ENCODE results near the gene NEURL1.

Gene NEURL1

GRCh38 chr10:103618575-103619423 is 125.3 kb downstream of the NEURL1 start:
- no peak for DNase-seq (ENCODE audit: low read depth, low spot score)
- in situ Hi-C loops (cut with HindIII; ENCODE audit: low sequenced_read_pairs): no loop called here
- TF ChIP-seq CTCF (IDR thresholded peaks at IDR 0.05; ENCODE audit: low read depth, low read length): no peak
- H3K4me3 ChIP-seq (ENCODE audit: low read depth, low read length): no peak overlapping the region

GRCh38 chr10:103619424-103620351 is 126.2 kb downstream of the NEURL1 start:
- no peak for TF ChIP-seq CTCF (IDR thresholded peaks at IDR 0.05; ENCODE audit: low read depth, low read length)
- in situ Hi-C loops (cut with HindIII; ENCODE audit: low sequenced_read_pairs): no loop called here
- H3K4me3 ChIP-seq (ENCODE audit: low read depth, low read length): no peak overlapping the region
- DNase-seq (ENCODE audit: low read depth, low spot score): no peak

- no peak for DNase-seq (ENCODE audit: low read depth, low spot score)
- TF ChIP-seq CTCF (IDR thresholded peaks at IDR 0.05; ENCODE audit: low read depth, low read length): no peak
- no peak overlapping the region for H3K4me3 ChIP-seq (ENCODE audit: low read depth, low read length)
- in situ Hi-C loops (cut with HindIII; ENCODE audit: low sequenced_read_pairs): no loop called here
These were observed 126.8 kb downstream of the NEURL1 start for GRCh38 chr10:103620352-103620740.

- TF ChIP-seq CTCF (IDR thresholded peaks at IDR 0.05; ENCODE audit: low read depth, low read length): no peak
- in situ Hi-C loops (cut with HindIII; ENCODE audit: low sequenced_read_pairs): no loop called here
- DNase-seq (ENCODE audit: low read depth, low spot score): no peak
- no peak overlapping the region for H3K4me3 ChIP-seq (ENCODE audit: low read depth, low read length)
These were observed 127.6 kb downstream of the NEURL1 start for GRCh38 chr10:103620891-103621782.

- DNase-seq (ENCODE audit: low read depth, low spot score): no peak
- TF ChIP-seq CTCF (IDR thresholded peaks at IDR 0.05; ENCODE audit: low read depth, low read length): no peak
- no peak overlapping the region for H3K4me3 ChIP-seq (ENCODE audit: low read depth, low read length)
- in situ Hi-C loops (cut with HindIII; ENCODE audit: low sequenced_read_pairs): no loop called here
These were observed 128.2 kb downstream of the NEURL1 start for GRCh38 chr10:103621783-103622125.

GRCh38 chr10:103622286-103622685 is 128.8 kb downstream of the NEURL1 start:
- DNase-seq (ENCODE audit: low read depth, low spot score): no peak
- in situ Hi-C loops (cut with HindIII; ENCODE audit: low sequenced_read_pairs): no loop called here
- TF ChIP-seq CTCF (IDR thresholded peaks at IDR 0.05; ENCODE audit: low read depth, low read length): no peak
- H3K4me3 ChIP-seq (ENCODE audit: low read depth, low read length): no peak overlapping the region
